ENCODE measurements around the gene EIF4E2.

EIF4E2 gene

GRCh38 chr2:232535761-232536530 is 14.5 kb upstream of the EIF4E2 start:
- DNase-seq (ENCODE audit: extremely low read depth in 1 of 2, low read depth in 1 of 2): no peak

DNA sequence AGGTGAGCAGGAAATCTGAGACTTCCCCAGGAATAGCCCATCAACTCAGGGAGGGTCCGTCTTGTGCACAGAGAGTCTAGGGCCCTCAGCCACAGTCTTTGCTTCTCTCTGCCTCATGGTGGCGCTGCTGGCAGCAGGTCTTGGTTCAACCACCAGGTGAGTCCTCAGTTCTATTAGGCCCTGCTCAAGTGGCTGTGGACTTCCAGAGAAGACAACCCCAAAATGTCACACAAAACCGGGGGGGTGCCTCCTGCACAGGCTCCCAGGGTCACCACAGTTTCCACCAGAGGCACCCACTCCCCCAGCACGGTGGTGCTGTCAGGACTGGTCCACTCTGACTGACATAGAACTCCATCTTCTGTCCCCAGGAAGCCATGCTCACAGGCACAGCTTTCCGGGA is 13.4 kb upstream of the EIF4E2 start:
- no peak for DNase-seq (ENCODE audit: extremely low read depth in 1 of 2, low read depth in 1 of 2)

- DNase-seq (ENCODE audit: extremely low read depth in 1 of 2, low read depth in 1 of 2): no peak
Observed at GRCh38 chr2:232537499-232537898, 13.0 kb upstream of the EIF4E2 start.

DNA sequence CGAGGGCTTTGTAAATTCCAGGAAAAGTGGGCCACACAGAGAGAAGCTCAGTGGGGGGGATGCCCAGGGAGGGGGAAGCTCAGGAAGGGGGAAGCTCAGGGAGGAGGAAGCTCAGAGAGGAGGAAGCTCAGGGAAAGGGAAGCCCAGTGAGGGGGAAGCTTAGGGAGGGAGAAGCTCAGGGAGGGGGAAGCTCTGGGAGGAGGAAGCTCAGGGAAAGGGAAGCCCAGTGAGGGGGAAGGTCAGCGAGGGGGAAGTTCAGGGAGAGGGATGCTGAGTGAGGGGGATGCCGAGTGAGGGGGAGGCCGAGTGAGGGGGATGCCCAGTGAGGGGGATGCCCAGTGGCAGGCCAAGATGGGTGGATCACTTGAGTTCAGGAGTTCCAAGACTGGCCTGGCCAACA is 11.8 kb upstream of the EIF4E2 start:
- no peak for DNase-seq (ENCODE audit: extremely low read depth in 1 of 2, low read depth in 1 of 2)

DNA sequence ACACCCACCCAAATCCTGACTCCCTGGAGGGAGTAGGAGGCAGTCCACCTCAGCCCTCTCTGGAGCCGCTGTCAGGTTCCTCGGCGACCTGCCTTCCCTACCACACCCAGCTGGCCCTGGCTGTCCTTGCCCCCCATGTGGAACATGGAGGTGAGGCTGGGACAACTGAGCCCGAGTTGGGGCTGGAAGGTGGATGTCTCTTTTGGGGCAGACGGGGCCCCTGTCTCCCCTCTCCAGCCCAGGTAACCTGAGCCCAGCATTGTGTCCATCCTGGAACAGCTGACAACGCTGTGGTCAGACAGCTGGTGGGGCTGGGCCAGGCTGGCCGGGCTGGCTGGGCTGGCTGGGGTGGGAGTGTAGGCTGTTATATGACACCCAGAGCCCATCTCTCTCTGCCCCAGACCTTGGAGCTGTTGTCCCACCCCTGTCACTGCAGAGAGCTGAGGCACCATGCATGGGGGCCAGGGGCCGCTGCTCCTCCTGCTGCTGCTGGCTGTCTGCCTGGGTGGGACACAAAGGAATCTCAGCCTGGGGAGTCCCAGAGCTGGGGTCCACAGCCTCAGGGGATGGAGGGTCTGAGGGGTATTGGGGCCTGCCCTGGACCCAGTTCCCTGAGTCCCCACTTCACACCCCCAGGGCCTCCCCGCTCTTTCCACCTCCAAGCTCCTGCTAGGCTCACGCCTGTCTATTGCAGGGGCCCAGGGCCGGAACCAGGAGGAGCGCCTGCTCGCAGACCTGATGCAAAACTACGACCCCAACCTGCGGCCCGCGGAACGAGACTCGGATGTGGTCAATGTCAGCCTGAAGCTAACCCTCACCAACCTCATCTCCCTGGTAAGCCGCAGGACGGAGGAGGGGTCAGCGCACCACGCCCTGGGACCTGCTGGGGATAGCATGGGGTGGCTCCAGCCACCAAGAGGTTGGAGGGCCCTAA is 10.9 kb upstream of the EIF4E2 start, which contains the start of gene CHRNG:
CHRNG (plus strand) TSS at position 395 of the 934 bp plus-strand sequence; CDS start at position 451, 56 bp downstream.
- no peak for DNase-seq (ENCODE audit: extremely low read depth in 1 of 2, low read depth in 1 of 2)

- no peak for DNase-seq (ENCODE audit: extremely low read depth in 1 of 2, low read depth in 1 of 2)
Observed at GRCh38 chr2:232540441-232541041, 9.9 kb upstream of the EIF4E2 start.

DNA sequence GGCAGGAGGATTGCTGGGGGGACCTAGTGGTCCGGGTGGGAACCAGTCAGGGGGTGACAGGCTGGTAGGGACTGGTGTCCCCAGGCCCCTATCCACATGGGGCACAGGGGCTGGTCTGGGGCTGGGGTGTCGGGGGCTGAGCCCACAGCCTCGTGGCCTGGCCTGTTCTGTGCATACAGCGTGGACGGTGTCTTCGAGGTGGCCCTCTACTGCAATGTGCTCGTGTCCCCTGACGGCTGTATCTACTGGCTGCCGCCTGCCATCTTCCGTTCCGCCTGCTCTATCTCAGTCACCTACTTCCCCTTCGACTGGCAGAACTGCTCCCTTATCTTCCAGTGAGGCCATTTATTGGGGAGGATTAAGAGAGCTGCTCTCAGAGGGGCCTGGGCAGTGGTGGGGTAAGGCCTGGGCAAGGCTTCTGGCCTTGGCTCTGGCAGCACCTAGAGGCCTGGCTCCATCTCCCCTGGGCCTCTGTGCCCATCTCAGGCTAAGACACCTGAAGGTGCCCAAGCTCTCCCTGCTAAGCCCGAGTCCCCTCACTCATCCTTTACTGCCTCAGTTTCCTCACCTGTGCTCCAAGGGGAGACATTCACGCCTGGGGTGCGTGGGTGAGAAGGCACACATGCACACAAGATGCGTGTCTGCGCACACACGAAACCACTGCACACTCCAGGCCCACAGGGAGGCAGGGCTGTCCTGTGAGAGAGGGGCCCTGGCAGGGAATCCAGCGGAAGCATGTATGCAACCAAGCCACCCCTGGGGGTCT is 9.1 kb upstream of the EIF4E2 start:
- DNase-seq (ENCODE audit: extremely low read depth in 1 of 2, low read depth in 1 of 2): no peak

DNA sequence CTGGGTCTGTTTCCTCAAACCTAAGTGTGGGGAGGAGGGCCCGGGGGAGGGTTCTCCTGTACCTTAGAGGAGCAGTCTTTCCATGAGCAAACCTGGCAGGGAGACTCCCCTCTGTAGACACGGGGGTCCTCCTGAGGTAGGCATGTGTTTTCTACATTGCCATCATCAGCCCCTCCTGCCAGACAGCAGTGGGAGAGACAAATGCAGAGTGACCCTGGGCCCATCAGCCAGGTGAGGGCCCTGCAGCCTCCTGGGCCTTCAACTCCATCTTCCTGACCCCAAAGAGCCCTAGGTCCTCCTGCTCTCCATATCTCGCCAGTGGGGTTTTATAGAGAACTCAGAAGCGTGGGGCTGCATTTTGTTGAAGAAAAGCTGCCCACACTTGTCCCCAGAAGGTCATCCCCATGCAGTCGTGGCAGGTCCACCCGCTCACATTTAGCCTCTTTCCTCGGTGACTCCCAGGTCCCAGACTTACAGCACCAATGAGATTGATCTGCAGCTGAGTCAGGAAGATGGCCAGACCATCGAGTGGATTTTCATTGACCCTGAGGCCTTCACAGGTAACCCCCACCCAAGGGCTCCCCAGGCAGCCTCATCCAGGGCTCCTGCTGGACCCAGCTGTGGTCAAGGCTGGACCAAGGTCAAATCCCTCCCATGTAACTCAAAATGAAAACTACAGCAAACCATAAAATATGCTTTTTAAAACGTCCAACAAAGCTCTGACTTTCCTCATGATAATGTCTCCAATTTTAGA is 8.4 kb upstream of the EIF4E2 start:
- no peak for DNase-seq (ENCODE audit: extremely low read depth in 1 of 2, low read depth in 1 of 2)

- DNase-seq (ENCODE audit: extremely low read depth in 1 of 2, low read depth in 1 of 2): no peak
Observed at GRCh38 chr2:232542715-232543467, 7.6 kb upstream of the EIF4E2 start.

DNA sequence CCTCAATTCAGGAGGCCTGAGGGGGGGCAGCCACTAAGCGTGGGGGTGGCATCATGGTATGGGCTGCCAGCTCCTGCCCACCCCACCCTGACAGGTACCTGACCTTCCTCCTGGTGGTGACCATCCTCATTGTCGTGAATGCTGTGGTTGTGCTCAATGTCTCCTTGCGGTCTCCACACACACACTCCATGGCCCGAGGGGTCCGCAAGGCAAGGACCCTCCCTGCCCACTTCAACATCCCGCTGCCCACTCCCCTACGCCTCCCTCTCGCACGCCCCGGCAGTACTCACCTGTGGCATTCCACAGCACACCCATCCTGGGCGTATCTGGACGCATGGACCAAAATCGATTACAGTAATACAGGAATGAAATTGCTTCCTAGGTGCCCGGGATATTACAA is 7.0 kb upstream of the EIF4E2 start:
- DNase-seq (ENCODE audit: extremely low read depth in 1 of 2, low read depth in 1 of 2): no peak

- DNase-seq (ENCODE audit: extremely low read depth in 1 of 2, low read depth in 1 of 2): no peak
Observed at GRCh38 chr2:232543928-232544631, 6.4 kb upstream of the EIF4E2 start.

- no peak for DNase-seq (ENCODE audit: extremely low read depth in 1 of 2, low read depth in 1 of 2)
Observed at GRCh38 chr2:232544674-232545073, 5.8 kb upstream of the EIF4E2 start.

GRCh38 chr2:232545511-232546375 is 4.7 kb upstream of the EIF4E2 start:
- DNase-seq (ENCODE audit: extremely low read depth in 1 of 2, low read depth in 1 of 2): no peak

GRCh38 chr2:232547991-232548390 is 2.5 kb upstream of the EIF4E2 start:
- DNase-seq (ENCODE audit: extremely low read depth in 1 of 2, low read depth in 1 of 2): no peak

DNA sequence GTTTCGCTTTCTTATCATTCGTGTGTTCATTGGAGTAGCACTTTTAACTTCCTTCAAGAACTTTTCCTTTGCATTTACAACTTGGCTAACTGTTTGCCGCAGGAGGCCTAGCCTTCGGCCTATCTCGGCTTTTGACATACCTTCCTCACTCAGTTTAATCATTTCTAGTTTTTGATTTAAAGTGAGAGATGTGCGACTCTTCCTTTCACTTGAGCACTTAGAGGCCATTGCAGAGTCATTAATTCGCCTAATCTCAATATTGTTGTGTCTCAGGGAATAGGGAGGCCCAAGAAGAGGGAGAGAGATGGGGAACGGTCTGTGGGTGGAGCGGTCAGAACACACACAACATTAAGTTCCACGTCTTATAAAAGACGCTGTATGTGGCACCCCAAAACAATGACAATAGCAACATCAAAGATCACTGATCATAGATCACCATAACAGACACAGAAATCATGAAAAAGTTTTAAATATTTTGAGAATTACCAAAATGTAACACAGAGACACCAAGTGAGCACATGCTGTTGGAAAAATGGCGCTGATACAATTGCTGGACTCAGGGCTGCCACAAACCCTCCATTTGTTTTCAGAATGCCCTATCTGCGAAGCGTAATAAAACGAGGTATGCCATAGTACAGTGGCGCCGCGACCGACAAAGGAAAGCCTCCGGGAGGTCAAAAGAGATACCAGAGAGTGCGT is 685 bp upstream of the EIF4E2 start:
- DNase-seq (ENCODE audit: extremely low read depth in 1 of 2, low read depth in 1 of 2): no peak

DNA sequence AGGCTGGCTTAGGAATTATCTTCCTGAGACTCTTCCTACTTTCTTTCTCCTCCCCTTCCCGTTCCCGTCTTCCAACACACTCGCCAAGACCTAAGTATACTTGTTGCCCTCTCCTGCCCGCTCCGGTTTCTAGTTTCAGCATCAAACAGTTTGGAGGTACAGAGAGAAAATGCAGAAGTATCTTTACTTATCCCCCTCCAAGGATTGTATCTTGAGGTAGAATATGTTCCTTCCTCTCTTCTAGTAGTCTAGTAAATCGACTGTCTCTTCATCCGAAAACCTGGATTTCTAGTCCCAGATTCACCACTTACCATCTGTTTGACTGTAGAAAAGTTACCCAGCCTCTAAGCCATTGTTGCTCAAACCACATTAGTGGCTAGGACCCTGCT is 755 bp downstream of the EIF4E2 start:
- DNase-seq (ENCODE audit: extremely low read depth in 1 of 2, low read depth in 1 of 2): no peak

- no peak for DNase-seq (ENCODE audit: extremely low read depth in 1 of 2, low read depth in 1 of 2)
Observed at GRCh38 chr2:232551776-232552175, 1.3 kb downstream of the EIF4E2 start.
